ENCODE measurements around the gene NAPSA.
"Not testable (repeated sequence)": the region's sequence is repeated elsewhere in the genome, so short reads cannot be mapped to it uniquely, and the experiment has no call there.

Gene NAPSA

DNA sequence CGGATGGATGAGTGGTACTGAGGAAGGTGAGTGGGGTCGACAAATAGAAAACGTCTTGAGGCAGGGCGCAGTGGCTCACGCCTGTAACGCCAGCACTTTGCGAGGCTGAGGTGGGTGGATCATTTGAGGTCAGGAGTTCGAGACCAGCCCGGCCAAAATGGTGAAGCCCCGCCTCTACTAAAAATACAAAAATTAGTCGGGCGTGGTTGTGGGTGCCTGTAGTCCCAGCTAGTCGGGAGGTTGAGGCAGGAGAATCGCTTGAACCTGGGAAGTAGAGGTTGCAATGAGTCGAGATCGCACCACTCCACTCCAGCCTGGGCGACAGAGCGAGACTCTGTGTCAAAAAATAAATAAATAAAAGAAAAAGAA, 35.5 kb downstream of the NAPSA start:
- DNase-seq: not testable (repeated sequence)

DNA sequence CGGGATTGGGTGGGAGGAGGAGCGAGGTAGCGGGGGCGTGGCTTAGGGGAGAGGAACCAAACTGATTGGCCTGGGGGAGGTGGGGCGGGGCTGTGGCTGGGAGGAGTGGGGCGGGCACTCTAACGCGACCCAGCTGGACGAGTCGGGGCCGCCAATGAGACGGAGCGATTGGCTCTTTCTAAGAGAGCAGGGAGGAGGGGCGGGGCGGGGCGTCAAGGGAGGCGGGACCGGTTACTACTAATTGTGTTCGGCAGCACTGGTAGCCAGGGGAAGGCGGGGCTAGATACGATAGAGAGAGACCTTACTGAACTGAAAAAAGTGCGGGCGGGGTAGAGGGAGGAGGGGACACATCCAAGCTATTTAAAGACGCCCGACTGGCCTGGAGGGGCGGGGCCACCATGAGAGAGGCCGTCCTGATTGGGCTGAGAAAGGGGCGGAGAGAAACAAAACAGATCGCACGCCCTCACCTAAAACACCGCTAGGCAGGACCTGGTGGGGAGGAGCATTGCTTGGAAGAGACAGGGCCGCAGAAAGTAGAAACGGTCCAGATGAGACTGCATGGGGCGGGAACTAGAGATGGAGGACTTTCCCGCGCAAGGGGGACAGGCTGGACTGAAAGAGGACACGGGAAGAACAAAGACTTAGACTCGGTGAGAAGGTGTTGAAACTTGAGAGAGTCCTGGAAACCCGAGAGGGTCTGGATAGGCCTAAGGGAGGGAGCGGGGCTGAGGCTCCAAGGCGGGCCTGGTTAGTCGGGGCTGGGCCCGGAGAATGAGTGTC, 36.1 kb downstream of the NAPSA start, which contains the start of gene KCNC3:
TSS of gene KCNC3 (minus strand) at position 232 of the 780 bp plus-strand sequence. CDS start 295 bp downstream, outside the sequence.
- DNase-seq: peak; percentile 93

DNA sequence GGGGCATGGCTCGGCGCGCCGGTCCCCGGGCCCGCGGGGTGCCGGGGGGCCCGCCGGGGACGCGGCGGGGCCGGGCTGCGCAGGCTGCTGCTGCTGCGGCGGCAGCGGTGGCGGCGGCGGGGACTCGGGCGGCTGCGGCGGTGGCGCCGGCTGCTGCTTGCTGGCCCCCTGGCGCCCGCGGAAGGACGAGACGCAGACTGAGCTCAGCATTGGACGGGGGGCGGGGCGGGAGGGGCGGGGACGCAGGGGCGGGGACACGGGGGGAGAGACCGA, 36.6 kb downstream of the NAPSA start:
- no peak for DNase-seq

DNA sequence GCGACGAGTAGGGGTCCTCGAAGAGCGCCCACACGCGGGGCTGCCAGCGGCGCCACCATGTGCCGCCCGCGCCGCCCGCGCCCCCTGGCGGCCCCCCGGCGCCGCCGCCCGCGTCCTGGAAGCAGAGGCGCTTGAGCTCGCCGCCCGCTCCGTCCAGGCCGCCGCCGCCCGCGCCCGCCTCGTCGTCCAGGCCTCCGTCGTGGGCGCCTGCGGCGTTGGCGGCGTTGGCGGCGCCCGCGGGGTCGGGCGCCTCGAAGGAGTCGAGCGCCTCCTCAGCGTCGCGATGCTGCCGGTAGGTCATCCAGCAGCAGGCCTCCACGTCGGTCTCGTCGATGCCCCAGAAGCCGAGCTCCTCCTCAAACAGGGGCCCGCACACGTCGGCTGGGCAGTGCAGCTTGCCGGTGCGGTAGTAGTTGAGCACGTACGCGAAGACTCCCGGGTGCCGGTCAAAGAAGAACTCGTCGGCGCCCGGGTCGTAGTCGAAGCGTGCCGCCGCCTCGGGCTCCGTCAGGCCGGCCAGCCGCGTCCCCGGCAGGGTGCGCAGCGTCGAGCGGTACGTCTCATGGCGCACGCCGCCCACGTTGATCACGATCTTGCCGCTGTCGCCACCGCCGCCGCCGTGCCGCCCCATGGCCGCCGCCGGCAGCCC, 37.1 kb downstream of the NAPSA start:
- DNase-seq: no peak

DNA sequence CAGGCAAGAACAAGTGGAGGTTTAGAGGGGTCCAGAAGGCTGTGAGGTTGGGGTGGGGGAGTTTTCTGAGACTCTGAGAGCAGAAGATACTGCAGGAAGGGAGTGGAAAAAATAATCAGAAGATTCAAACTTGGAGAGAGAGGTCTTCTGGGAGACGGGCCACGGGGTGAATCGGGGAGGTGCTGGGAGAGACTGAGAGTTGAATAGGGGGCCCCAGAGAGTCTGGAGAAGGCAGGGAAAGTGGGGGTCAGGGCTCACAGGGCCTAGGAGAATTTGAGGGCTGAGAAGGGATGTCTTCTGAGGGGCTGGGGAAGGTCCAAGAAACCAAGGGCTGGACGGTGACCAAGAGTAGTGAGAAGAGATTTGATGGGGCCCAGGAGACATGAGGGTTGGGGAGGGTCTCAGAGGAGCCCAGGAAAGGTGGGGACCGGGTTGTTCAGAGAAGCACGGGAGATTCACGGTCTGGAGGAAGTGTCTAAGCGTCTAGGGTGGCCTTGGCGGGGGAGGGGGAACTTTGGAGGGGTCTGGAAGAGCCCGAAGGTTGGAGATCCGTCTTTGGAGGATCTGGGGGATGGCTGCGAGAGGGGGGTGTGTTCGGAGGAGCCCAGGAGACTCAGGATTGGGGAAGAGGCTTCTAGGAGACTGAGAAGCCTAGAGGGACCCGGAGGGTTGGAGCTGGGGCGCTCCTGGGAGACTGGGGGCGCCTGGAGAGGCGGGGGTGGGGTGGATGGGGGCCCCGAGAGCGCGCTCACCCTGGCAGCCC, 37.8 kb downstream of the NAPSA start:
- no peak for DNase-seq

DNA sequence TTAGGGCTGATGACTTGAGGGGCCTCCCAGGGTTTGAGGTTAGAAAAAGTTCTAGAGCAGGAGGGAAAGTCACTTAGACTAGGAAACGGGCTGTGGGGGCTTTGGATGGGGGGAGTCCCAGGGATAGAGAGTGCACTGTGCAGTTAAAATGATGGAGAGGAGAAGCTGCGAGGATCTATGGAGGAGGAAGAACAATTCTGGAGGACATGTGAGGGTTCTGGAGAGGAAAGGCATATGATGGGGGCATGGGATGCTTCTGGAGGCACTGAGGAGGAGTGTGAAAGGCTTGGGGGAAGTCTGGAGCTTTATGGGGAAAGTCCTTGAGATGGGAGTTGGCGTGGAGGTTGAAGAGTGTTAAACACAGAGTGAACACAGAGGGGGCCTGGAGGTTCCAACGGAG, 38.4 kb downstream of the NAPSA start:
- no peak for DNase-seq

DNA sequence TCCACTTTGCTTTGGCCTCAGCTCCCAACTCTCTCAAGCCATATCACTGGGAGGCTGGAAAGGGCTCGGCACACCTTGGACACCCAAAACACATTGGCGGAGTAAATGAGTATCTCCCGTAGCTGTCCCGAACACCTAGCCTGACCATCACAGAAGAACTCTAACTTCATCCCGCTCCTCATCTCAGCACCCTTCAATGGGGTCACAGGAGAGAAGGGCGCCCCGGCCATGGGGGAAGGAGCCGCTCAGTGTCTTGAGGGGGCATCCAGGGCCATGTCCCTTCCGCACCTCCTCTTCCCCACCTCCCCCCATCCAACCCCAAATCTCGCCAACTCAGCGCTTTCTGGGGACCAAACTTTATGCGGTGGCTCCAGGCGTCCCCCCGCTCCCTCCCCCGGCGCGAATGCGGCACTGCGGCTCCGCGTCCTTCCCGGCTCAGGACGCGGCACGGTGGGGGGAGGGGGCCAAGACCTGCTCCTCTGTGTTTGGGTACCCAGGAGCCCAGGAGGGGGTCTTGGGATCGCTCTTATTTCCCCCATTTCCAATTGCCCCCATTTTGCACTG, 39.3 kb downstream of the NAPSA start:
- DNase-seq: no peak

DNA sequence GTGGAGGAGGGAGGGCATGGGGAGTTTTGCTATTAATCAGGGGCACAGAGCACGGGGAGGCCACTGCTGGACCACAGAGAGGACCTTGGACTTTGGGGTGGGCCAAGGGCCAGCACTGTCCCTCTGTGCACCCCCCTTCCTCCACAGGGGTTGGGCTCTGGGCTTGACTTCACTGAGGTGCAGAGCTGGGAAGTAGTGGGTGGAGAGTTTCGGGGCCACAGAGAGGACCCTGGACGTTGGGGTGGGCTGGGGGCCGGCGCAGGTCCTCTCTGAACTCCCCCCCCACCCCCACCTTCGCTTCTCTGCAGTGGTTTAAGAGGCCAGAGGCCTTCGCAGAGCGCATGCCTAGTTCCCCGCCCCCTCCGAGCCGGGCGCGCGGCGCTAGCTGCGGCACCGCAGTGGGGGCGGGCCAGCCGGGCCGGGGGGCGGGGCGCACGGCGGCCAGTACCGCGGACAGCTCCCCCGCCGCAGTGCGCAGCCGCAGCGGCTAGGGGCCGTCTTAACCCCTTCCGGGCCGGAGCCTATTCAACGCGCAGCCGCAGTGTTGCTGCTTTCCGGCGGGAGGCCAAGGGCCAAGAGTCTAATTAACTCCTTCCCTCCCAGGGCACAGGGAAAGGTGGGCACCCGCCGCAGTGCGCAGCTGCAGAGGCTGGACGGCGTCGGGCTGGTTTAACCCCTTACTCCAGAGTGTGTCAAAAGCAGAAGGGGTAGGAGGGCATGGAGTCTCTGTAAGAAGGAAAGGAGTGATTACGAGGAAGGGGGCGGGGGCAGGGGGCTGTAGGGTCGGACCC, 39.9 kb downstream of the NAPSA start:
- peak; percentile 30 for DNase-seq

DNA sequence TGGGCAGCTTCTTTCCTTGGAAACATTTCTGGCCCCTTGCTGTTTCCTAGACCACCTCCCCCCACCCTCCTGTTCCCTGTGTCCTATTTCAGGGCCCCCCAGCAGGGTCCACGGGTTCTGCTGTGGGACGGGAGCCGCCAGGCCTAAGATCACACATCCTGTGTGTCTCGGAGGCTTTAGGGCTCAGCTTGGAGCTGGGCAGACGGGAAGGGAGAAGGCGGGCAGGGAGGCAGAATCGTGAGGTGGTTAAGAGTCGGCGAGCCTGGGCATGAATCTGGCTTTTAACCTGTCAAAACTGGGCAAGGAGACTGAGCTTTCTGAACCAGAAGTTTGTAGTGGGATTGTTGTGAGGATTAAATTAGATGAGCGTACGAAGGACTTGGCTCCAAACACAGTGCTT, 41.1 kb downstream of the NAPSA start:
- DNase-seq: no peak

DNA sequence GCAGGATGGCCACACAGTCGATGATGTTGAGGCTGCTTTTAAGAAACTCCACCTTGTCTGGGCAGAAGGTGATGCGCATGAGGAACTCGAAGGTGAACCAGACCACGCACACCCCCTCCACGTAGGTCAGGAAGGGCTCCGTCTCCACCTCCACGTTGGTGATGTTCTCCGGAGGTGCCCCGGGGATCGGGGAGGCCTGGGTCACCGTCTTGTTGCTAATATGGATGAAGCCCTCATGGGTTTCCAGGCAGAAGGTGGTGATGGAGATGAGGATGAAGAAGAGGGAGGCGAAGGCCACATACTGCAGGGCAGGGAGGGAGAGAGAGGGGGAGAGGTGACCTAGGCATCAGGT, 41.7 kb downstream of the NAPSA start:
- DNase-seq: no peak

DNA sequence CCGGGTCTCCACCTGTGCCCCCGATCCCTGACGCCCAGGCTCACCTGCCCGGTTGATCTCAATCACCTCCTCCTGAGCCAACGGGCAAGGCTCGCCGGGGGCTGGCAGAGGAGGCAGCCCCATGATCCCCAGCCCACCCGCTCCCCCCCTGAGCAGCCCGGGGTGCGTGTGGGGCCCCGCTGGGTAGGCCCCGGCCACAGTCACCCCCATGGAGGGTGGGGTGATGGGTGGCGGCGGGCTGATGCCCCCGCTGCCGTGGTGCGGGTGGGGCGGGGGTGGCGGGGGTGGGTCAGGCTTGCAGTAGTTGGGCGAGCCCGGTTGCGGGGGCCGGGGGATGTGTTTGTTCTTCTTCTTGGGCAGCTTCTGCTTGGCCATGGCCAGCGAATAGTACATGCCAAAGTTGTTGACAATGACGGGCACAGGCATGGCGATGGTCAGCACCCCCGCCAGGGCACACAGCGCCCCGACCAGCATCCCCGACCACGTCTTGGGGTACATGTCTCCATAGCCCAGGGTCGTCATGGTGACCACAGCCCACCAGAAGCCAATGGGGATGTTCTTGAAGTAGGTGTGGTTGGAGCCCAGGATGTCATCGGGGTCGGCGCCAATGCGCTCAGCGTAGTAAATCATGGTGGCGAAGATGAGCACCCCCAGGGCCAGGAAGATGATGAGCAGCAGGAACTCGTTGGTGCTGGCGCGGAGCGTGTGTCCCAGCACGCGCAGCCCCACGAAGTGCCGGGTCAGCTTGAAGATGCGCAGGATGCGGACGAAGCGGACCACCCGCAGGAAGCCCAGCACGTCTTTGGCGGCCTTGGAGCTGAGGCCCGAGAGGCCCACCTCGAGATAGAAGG, 42.3 kb downstream of the NAPSA start:
- no peak for DNase-seq

DNA sequence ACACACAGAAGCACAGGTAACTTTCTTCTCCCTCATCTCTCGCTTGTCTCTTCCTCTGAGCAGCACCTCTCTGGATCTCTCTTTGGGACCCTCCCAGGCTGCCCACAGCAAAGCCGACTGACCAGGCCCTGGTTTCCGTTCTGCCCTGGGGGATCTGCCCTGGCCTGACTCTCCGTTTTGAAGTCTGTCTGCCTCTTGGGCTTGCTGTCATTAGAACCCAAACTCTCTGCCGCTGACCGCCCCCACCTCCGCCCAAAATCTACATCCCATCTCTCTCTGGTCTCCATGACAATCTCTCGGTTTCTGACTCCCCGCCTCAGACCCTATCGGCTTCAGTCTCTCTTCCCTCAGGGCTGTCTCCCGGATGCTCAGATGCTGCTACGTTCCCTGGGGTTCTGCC, 43.2 kb downstream of the NAPSA start:
- DNase-seq: no peak

DNA sequence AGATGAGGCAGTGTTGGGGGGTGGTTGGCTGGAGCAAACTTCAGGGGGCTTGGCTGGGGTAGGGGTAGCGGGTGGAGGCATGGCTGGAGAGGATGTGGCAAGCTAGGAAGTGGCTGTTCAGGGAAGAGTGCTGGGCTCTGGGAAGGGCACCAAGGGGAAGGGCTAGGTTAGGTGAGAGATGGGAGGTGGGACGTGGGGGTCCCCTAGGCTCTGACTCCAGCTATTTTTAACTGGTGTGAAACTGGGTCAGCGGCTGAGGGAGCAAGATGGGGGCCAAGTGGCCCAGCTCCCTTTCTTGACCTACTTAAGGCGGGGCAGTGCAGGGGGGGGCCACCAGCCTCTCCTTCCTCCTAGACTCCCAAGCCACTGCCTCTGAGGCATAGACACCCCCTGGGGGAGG, 43.6 kb downstream of the NAPSA start:
- no peak for DNase-seq

DNA sequence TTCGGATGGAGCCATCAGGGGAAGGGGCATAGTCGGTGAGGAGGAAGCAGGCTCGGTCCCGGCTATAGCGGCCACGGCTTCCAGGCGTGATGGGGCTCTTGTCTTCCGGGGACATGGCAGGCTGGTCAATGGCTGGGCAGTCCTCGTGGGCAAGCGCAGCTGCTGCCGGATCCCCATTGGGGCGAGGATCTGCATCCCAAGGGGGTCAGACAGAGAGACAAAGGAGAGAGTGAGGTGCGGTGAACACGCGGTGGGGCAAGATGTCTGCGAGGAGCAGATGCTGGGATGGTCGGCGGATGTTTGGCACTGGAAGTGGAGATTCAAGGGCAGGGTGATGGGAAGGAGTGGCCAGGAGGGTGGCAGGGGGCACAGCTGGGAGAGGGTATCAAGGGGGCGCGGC, 44.8 kb downstream of the NAPSA start:
- DNase-seq: no peak

DNA sequence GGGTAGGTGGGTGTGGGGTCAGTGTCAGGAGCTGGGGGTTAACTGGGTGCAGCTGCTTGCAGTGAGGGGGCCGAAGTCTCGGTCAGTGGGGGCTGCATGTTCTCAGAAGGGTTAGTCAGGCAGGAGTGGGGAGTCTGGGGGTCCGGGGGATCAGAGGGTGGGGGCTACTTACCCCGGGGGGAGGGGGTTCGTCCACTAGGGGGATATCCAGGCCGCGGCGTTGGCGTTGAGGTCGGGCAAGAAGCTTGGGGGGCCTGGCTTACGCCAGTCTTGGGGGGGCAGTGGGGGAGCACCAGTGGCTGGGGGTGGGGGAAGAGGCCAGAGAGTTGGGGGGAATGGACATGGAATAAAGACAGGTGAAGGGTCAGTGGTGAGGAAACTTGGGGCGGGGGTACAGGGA, 45.4 kb downstream of the NAPSA start:
- DNase-seq: no peak

DNA sequence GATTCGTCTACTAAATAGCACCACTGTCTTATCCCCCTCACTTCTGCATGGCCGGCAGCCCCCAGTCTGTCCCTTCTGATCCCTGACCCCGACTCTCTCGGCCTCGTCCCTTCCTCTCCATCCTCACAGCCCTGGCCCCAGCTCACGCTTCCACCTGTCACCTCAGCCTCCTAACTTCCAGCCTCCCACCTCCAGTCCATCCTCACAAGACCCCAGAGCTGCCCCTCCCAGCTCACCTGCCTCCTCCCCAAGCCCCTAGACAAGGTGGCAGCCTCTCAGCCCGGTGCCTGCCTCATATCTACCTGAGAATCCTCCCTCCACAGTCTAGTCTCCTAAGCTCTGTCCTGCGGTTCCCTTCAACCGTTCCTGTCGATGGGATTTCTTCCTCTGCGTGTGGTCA, 46.3 kb downstream of the NAPSA start:
- no peak for DNase-seq

DNA sequence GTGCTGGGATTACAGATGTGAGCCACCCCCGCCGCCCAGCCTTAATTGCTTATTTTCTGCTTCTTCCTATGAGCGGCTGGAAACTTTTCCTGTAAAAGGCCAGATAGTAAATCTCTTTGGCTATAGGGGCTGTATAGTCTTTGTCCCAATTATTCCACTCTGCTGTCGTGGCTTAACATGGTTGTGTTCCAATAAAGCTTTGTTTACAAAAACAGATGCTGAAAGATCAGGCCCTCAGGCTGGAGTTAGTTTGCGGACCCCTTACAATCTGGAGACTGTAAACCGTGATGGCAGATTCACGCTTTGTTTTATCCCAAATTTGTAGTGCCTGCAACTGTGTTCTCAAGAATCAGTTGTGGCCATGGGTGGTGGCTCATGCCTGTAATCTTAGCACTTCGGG, 47.0 kb downstream of the NAPSA start:
- no peak for DNase-seq

DNA sequence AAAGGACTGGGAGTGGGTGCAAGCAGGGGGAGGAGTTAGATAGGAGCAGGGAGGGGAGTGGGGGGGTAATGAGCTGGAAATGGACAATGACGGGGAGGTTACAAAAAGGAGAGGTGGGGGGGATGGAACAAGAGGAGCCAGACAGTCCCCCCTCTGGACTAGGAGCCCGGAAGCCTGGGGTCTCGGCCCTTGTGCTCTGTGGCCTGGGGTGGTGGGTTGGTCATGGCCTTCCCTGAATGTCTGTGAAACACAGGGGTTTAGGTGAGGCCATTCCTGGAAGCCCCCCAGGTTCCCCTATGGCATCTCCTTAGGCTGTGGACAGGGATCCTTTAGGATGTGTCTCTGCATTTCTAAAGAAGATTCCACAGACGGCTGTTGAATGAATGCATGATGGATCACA, 48.3 kb downstream of the NAPSA start:
- DNase-seq: no peak

DNA sequence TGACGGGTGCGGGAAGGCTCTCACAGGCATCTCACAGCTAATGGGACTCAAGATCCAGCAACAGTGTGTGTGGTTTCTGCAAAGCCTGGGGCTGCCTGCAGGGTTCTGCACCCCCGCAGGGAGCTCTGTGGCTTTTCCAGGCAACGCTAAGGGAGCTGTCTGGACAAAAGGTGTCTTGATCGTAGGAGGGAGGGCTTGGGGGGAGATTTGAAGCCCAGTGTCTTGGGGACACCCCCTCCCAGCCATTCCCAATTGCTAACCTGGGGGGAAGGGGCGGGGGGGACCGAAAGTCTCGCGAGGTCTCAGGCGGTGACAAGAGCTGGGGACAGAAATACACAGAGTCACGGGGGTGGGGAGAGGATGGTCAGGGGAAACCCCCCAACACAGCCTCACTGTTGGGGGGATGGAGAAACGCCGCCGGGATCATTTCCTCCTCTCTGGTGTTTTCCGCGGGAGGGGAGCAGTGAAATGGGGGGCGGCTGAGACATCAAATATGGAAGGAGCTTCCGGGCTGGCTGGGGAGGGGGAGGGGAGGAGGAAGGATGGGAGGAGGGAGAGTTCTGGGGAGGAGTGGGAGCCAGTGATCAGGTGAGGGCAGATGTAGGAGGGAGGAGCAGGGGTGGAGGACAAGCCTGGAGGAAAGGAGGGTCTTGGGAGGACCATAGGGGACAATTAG, 49.5 kb downstream of the NAPSA start:
- no peak for DNase-seq

DNA sequence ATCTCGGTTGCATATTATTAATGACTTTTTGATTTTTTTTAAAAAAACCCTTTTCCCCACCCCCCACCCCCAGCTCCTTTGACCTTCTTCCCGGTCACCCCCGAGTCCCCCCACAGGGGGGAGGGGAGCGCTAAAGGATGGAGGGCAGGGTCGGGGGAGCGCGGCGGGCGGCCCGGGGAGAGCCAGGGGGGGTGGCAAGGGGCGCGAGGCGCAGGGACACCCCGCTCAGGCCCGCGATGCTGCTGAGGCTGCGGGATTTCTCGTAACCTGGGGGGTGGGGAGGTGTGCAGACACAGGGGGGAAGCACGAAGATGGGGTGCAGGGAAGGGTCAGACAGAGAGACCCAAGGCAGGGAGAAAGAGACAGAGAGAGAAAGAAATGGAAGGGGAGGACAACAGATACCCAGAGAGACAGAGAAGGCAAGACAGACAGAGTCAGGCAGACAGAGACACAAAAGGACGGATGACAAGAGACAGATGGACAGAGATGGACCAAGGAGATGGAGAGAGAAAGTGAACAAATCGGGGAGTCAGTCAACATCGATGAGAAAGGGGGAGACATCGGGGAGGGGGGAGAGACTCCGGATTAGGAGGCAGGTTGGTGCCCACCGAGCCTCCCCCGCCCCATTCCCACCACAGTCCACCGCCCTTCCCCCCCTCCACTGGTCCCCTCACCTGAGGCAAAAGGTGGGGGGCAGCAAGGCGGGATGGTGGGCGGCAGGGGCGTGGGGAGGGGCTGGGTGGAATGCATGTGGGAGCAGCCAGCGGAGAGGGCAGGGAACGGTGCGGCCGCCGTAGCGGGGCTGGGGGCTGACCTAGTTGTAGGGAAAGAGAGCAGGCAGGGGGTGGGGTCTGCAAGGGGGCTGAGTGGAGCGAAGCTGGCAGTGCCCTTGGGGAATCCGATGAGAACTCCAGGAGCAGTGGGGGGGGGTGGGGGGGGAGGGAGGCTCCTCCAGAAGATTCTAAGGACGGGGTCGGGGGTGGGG, 50.4 kb downstream of the NAPSA start:
- DNase-seq: no peak
